Thoracic aorta (tissue), 2 donors: Measurements from ENCODE around the gene GABBR1. TPM values are rescaled to one million over a fixed set of nuclear protein-coding genes. Genes with fewer than 3 reads are reported as not detected.

Source experiments
- ATAC-seq: fragments of 150-250 bp; one replicate; pipeline ENCODE4 v1.8.0; 2017; ENCODE audit warnings: low read depth; ENCODE audit not compliant: insufficient number of reproducible peaks, low FRiP score
- DNase-seq: peaks from one replicate; pipeline ENCODE4 v3.0.0-alpha.2; 2020; ENCODE audit warnings: low spot score
- H3K27ac ChIP-seq, 2 donors: fragments of 200-600 bp; sonication (generic); 1 replicate in 1 of 2; 2 replicates in 1 of 2; pipeline ENCODE4 v1.5.1; 2016; ENCODE audit warnings: mild to moderate bottlenecking in 2 of 2, moderate library complexity in 2 of 2
- H3K27me3 ChIP-seq: fragments of 200-600 bp; sonication (generic); replicated peaks from 2 replicates; pipeline ENCODE4 v1.6.0; 2016; ENCODE audit warnings: mild to moderate bottlenecking; ENCODE audit not compliant: insufficient read depth
- H3K36me3 ChIP-seq: fragments of 200-600 bp; sonication (generic); one replicate; pipeline ENCODE4 v1.5.1; 2016
- H3K4me1 ChIP-seq, 2 donors: fragments of 200-600 bp; sonication (generic); 1 replicate in 1 of 2; 2 replicates in 1 of 2; pipeline versions ENCODE4 v1.5.1 to v1.6.0; 2016; ENCODE audit warnings: low read depth in 2 of 2, mild to moderate bottlenecking in 1 of 2; ENCODE audit not compliant: control insufficient read depth in 1 of 2
- H3K4me3 ChIP-seq: fragments of 200-600 bp; sonication (generic); 2 replicates; pipeline ENCODE4 v1.5.1; 2016; ENCODE audit warnings: mild to moderate bottlenecking
- H3K9me3 ChIP-seq: fragments of 200-600 bp; sonication (generic); 2 replicates; pipeline ENCODE4 v1.5.1; 2016
- total RNA-seq, 2 donors: library from RNA; depleted of rRNA; stranded (reverse); fragments of >200 nt; gene quantifications; one replicate each; pipeline versions ENCODE4 v1.1.0 to v1.2.3, GENCODE V29; 2016
- TF ChIP-seq, protein P1 (sequence below): fragments of 200-600 bp; sonication (generic); IDR thresholded peaks from one replicate; pipeline ENCODE4 v1.5.1; 2019; ENCODE audit warnings: antibody characterized with exemption

The GABBR1 gene
- total RNA-seq, 2 donors from 2014 or later, result 63.2 to 112 TPM

DNA sequence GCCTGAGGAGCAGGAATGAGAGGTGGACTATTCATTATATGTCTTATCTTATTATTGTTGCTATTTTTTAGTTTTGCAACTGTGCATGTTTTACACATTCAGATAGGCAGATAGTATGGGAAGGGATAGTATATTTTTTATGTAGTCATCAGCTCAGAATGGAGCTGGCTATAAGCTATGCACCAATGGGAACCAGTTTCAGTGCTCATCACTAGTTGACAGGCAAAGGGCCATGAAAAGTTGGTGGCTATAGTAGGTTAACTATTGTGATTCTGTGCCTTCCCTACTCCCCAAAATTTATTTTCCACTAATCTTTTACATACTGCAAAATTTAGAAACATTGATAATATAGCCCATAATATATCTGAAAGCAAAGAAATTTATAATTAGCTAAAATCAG, 68.1 kb downstream of the GABBR1 start:
- TF ChIP-seq, protein P1, sequence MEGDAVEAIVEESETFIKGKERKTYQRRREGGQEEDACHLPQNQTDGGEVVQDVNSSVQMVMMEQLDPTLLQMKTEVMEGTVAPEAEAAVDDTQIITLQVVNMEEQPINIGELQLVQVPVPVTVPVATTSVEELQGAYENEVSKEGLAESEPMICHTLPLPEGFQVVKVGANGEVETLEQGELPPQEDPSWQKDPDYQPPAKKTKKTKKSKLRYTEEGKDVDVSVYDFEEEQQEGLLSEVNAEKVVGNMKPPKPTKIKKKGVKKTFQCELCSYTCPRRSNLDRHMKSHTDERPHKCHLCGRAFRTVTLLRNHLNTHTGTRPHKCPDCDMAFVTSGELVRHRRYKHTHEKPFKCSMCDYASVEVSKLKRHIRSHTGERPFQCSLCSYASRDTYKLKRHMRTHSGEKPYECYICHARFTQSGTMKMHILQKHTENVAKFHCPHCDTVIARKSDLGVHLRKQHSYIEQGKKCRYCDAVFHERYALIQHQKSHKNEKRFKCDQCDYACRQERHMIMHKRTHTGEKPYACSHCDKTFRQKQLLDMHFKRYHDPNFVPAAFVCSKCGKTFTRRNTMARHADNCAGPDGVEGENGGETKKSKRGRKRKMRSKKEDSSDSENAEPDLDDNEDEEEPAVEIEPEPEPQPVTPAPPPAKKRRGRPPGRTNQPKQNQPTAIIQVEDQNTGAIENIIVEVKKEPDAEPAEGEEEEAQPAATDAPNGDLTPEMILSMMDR, result no peak

DNA sequence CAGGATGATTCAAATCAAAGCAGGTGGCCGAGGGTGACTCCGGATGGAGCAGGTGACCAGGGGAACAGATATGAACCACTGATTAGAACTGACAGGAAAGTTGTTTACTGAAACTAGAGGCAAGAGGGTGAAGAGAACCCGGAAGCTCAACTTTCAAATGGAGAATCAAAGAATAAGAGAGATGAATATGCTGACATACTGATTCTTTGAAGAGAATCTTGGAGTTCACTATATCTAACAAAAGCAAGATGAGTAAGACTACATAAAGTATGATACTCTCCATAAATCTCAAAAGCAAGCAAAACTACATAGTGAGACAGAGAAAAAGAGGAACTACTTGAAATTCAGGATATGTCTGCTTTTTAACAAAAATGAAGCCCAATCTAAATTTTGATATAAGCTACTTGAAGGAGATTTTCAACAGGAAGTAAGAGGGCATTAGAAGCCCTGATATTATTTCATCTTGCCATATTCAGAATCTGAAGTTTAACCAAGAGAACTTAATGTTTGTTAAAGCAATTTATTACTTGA, 69.5 kb downstream of the GABBR1 start:
- H3K9me3 ChIP-seq, result no peaks in the 10 kb centered on the region
- no peaks in the 10 kb centered on the region for H3K27me3 ChIP-seq
- DNase-seq (no peak), ATAC-seq (no peak)
- H3K36me3 ChIP-seq, result no peaks in the 10 kb centered on the region
- H3K4me3 ChIP-seq, result no peak overlapping the region
- no peak overlapping the region for H3K27ac ChIP-seq
- H3K4me1 ChIP-seq, result no peaks in the 10 kb centered on the region
- TF ChIP-seq, protein P1, result no peak

More for the DNA sequence above, 68.1 kb downstream of the GABBR1 start:
- no peaks in the 10 kb centered on the region for H3K9me3 ChIP-seq
- no peaks in the 10 kb centered on the region for H3K36me3 ChIP-seq
- no peak overlapping the region for H3K4me3 ChIP-seq
- no peaks in the 10 kb centered on the region for H3K4me1 ChIP-seq
- H3K27me3 ChIP-seq, result no peaks in the 10 kb centered on the region
- no peak overlapping the region for H3K27ac ChIP-seq
- no peak for DNase-seq
- no peak for ATAC-seq

DNA sequence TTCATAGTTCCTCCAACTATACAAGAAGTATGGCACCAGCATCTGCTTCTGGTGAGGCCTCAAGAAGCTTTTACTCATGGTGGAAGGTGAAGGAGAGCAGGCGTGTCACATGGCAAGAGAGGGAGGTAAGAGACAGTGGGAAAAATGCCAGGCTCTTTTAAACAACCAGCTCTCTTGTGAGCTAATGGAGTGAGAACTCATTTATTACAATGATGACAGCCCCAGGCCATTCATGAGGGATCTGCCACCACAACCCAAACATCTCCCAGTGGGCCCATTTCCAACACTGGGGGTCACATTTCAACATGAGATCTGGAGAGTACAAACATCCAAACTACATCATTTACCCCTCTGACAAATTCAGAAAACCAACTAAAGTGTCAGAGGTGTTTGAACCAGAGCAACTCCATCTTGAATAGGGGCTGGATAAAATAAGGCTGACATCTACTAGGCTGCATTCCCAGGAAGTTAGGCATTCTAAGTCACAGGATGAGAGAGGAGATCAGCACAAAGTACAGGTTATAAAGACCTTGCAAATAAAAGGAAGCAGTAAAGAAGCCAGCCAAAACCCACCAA, 71.3 kb downstream of the GABBR1 start:
- ATAC-seq (no peak), DNase-seq (no peak)
- TF ChIP-seq, protein P1, result no peak
- Histone ChIP-seq H3K4me3 (no peak overlapping the region), H3K9me3 (no peaks in the 10 kb centered on the region), H3K4me1 (no peaks in the 10 kb centered on the region), H3K27ac (no peak overlapping the region), H3K27me3 (no peaks in the 10 kb centered on the region), H3K36me3 (no peaks in the 10 kb centered on the region)

DNA sequence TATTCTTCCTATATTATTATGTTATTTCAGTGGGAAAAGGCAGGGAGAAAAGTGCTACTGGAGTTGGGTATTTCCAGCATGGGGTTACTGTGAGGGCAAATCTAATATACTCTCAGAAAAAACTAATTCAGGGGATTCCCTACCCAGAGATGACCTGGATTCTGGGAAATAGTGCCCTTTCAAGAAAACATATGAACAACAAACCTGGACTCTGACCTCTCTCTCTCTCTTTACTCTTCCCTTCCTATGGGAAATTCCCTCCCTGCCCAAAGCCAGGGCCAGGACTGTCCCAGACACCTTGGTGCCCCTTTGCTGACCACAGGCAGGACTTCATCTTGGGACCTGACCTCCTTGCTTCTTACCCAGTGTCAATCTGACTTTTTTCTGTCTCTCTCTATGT, 71.9 kb downstream of the GABBR1 start:
- DNase-seq (no peak), ATAC-seq (no peak)
- H3K9me3 ChIP-seq, result no peaks in the 10 kb centered on the region
- no peaks in the 10 kb centered on the region for H3K4me1 ChIP-seq
- H3K27me3 ChIP-seq, result no peaks in the 10 kb centered on the region
- H3K27ac ChIP-seq, result no peak overlapping the region
- no peaks in the 10 kb centered on the region for H3K36me3 ChIP-seq
- H3K4me3 ChIP-seq, result no peak overlapping the region
- TF ChIP-seq, protein P1, result no peak

DNA sequence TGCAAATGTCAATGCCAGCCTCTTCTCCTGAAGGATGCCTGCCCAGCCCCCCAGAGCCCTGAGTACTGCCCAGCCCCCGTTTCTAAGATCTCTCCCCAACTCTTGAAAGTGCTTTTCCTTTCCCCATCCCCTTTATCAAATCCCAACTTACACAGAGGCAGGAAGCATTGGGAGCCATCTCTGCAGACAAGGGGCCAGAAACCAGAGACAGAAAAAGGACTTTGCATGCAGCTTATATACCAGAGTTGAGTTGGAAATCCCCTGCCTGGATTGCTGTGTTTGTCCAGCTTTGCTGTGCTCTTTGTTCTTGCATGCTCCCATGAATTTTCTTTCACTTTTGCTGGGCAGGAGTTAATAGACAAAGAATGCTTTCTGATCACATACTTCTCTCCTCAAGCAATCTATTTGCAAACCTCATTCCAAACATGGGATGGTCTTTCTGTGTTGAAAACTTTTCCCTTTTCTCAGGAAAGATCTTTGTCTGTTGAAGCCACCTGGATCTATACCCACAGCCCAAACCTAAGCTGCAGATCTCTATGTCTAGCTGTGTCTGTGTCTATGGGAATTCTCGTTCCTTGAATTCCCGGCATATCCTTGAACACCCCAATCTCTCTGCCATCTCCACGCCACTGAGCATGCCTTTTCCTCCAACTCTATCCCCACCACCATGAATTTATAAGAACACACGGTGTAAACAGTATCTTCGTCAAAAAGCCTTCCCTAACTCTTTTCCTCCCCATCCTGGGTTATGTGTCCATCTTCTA, 73.3 kb downstream of the GABBR1 start, which contains the start of gene UBD:
Gene UBD, minus strand, starts transcription at position 209 of the 764 bp plus-strand sequence. Its CDS starts 31 bp downstream, at position 178.
- no peaks in the 10 kb centered on the region for H3K9me3 ChIP-seq
- H3K27ac ChIP-seq, result no peak within 1 kb of the TSS
- no peaks in the 10 kb centered on the region for H3K36me3 ChIP-seq
- no peak for ATAC-seq
- TF ChIP-seq, protein P1, result no peak
- no peak within 1 kb of the TSS for H3K4me3 ChIP-seq
- H3K4me1 ChIP-seq, result no peaks in the 10 kb centered on the region
- peaks cover 1% of the 10 kb centered on the region for H3K27me3 ChIP-seq
- no peak for DNase-seq
